ENCODE results near the gene TLK1.
"Not testable (repeated sequence)": the region's sequence is repeated elsewhere in the genome, so short reads cannot be mapped to it uniquely, and the experiment has no call there.

Gene TLK1

DNA sequence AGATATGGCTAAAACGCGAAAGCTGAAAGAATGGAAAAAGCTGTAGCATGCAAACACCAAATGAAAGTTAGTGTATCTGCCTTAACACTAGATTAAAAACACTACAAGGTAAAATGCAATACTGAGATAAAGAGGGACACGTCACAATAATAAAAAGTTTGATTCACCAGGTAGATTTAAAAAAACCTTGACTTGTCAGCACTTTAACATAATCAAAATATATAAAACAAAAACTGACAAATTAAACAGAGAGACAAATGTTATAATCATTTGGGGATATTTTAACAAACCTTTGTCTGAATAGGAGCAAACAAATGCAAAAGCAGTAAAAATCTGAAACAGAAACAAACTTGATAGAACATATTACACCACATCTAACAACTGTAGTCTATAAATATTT, 18.3 kb downstream of the TLK1 start:
- DNase-seq (ENCODE audit: low spot score) = no peak

DNA sequence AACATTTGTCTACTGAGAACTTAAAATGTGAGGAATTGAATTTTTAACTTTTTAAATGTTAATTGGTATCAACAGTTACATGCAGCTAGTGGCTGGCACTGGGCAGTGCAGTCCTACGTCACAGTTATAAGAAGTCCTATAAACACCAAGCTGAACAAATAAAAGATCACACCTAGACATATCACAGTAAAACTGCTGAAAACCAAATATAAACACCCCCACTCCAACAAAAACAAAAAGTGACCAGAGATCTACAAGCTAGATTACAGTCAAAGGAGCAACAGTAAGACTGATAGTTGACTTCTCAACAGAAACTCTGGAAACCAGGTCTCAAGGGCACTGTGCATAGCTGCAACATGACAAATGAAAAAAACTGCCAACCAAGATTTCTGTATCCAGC, 19.4 kb downstream of the TLK1 start:
- no peak for DNase-seq (ENCODE audit: low spot score)

DNA sequence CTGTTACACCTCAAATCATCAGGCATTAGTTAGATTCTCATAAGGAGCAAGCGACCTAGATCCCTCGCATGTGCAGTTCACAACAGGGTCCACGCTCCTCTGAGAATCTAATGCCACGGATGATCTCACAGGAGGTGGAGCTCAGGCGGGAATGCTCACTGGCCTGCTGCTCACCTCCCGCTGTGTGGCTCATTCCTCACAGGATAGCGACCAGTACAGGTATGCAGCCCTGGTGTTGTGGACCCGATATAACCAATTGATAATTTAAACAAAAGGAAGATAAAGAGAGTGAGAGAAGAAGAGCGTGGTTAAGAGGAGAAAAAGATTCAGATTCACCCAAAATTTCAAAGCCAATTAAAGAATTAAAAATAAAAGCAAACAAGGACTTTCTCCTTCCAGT, 20.8 kb downstream of the TLK1 start:
- DNase-seq (ENCODE audit: low spot score) = no peak

DNA sequence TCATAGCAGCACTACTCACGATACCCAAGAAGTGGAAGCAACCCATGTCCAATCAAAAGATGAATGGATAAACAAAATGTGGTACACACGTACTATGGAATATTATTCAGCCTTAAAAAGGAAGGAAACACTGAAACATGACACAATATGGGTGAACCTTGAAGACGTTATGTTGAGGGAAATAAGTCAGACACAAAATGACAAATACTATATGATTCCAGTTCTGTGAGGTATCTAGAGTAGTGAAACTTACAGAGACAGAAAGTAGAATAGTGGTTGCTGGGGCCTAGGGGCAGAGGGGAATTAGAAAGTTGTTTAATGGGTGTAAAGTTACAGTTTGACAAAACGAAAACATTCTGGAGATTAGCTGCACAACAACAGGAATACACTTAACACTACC, 24.7 kb downstream of the TLK1 start:
- no peak for DNase-seq (ENCODE audit: low spot score)

DNA sequence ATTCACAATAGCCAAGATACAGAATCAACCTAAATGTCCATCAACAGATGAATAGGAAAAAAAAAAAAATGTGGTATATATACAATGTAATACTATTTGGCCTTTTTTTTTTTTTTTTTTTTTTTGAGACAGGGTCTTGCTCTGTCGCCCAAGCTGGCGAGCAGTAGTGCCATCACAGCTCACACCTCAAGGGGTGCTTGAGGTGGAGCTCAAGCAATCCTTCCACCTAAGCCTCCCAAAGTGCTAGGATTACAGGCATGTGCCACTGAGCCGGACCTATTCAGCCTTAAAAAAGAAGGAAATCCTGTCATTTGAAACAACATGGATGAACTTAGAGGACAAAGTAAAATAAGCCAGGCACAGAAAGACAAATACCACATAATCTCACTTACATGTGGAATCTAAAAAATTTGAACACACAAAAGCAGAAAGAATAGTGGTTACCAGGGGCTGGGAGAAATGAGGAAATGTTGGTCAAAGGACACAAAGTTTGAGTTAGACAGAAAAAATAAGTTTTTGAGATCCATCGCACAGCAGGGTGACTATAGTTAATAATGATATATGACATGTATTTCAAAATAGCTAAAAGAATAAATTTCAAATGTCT, 26.0 kb downstream of the TLK1 start:
- DNase-seq (ENCODE audit: low spot score) = no peak

DNA sequence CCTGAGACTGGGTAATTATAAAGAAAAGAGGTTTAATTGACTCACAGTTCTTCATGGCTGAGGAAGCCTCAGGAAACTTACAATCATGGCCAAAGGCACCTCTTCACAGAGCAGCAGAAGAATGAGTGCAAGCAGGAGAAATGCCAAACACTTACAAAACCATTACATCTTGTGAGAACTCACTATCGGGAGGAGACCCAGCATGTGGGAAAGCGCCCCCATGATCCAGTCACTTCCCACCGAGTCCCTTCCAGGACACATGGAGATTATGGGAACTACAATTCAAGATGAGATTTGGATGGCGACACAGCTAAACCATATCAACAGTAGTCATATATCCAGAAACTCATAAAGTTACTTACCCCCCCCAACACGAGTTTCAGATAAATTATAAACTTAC, 28.6 kb downstream of the TLK1 start:
- no peak for DNase-seq (ENCODE audit: low spot score)

DNA sequence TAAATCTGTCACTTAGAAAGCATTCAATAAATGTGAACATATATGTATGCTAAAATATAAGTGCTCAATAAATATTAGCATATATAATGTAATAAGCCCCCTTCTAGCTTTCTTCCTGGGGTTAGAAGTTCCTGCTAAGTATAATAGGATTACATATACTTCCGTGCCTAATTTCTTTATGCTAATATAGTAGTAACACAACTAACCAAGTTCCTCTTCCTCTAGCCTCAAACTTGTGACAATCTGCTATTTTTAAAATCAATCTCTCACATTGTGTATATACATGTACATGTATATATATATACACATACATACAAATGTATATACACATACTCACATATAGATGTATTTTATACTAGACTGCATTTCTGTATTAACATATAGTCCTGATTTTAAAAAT, 32.2 kb downstream of the TLK1 start:
- no peak for DNase-seq (ENCODE audit: low spot score)

DNA sequence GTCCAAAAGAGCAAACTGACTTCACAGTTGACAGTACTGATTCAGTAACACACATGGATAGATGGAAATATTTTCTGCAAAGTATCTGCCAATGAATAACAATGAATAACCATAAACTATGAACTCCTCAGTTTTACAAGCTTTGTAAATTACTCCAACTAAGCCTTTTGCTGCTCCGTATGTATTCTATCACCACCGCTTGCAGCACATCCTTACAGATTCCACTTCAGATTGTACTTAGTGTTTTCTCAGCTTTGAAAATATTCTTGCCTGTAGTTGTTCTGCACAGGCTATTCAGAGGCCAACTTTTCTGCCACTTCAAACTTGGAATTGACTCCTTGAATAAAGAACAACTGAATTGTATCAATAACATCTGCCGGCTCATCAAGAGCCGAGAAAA, 36.2 kb downstream of the TLK1 start:
- no peak for DNase-seq (ENCODE audit: low spot score)

DNA sequence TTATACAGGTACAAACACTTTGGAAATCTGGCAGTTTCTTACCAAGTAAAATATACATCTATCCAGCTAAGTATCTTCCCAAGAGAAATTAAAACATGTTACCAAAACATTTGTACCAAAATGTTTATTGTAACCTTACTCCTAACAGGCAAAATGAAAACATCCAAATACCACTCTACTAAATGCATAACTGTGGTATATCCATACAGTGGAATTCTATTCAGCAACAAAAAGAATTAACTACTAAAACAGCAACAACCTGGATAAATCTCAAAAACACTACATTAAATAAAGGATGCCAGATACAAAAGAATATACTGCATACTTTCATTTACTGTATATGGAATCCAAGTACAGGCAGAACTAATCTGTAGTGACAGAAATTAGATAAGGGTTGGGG, 51.1 kb downstream of the TLK1 start:
- no peak for DNase-seq (ENCODE audit: low spot score)

DNA sequence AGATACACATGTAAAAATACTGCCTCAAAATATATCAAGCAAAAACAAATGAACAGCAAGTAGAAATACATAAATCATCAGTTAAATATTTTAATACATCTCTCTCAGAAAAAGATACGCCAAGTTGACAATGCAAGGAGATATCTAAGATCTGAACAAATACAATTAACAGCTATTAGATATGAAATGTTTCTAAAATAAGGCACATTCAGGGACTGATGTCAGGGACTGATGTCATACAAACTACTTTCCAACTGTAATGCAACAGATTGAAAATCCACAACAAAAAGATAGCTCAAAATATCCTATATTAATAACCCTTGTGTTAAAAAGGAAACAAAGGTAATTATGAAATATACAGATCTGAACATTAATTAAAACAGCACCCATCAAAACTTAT, 51.7 kb downstream of the TLK1 start:
- DNase-seq (ENCODE audit: low spot score) = no peak

DNA sequence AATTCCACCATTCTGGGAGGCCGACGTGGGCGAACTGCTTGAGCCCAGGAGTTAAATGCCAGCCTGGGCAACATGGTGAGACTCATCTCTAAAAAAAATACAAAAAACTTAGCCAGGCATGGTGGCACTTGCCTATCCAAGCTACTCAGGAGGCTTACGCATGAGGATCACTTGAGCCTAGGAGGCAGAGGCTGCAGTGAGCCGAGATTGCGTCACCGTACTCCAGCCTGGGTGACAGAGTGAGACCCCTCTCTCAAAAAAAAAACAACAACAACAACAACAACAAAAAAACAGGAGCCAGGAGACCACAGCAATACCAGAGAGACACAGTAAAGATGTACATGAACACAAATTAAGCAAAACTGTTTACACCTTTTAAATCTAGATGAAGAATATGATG, 52.9 kb downstream of the TLK1 start:
- no peak for DNase-seq (ENCODE audit: low spot score)

DNA sequence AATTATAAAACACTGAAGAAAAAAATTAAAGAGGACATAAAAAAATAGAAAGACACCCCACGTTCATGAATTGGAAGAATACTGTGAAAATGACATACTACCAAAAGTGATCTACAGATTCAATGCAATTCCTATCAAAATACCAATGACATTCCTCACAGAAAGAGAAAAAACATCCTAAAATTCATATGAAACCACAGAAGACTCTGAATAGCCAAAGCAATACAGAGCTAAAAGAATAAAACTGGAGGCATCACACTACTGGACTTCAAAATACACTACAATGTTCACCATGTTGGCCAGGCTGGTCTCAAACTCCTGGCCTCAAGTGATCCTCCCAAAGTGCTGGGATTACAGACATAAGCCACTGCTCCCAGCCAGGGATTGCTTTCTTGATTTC, 56.3 kb downstream of the TLK1 start:
- DNase-seq (ENCODE audit: low spot score) = no peak

DNA sequence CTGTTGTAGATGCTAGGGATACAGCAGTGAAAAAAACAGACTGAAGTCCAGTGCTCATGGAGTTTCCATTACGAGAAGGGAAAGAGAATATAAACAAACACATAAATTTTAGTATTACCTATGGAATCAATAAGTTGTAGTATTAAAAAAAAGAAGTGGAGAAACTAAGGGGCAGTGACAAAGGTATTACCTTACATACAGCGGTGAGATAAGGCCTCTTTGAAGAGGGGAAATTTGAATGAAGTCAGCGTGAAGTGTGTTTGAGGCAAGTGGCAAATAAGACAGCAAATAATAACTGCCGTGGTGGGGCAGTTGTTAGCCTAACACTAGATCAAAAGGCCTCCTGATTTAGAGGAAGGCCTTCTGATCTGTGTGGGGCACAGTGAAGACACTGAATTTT, 57.9 kb downstream of the TLK1 start:
- DNase-seq (ENCODE audit: low spot score) = no peak

DNA sequence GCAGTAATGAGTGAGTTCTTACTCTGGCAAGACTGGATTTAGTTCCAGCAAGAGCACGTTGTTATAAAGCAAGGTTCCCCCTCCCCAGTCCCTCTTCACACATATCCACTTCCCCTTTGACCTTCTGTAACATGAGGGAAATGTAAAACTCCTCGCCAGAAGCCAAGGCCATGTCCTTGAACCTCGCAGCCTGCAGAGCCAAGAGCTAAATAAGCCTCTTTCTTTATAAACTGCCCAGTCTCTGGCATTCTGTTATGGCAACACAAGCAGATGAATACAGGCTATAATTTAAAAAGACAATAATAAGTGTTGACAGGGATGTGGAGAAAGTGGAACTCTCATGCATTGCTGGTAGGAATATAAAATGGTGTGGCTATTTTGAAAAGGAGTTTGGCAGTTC, 60.3 kb downstream of the TLK1 start:
- no peak for DNase-seq (ENCODE audit: low spot score)

DNA sequence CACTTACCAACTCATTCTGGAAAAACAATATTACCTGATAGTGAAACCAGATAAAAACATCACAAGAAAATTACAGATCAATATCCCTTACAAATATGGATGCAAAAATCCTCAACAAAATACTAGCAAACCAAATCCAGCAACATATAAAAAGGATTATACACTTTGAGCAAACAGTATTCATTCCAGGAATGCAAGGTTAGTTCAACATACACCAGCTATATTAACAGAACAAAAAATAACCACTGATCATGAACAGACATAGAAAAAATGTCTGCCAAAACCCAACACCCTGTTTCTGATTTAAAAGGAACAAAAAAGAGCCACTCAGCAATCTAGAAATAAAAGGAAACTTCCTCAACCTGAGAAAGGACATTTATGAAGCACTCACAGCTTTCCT, 62.1 kb downstream of the TLK1 start:
- no peak for DNase-seq (ENCODE audit: low spot score)

DNA sequence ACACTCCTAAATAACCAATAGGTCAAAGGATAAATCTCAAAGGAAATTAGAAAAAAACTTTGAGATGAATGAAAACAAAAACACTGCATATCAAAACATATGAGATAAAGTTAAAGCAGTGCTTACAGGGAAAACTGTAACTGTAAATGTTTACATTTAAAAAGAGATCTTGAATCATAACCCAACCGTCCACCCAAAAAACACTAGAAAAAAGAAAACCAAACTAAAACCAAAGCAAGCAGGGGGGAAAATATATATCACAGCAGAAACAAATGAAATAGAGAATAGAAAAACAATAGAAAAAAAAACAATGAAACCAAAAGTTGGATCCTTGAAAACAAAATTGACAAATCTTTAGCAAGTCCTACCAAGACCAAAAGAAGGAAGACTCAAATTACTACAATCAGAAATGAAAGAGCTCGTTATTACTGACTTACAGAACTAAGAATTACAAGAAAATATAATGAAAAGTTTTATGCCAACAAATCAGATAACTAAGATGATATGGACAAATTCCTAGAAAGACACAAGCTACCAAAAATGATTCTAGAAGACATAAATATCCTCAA, 65.6 kb downstream of the TLK1 start:
- no peak for DNase-seq (ENCODE audit: low spot score)

DNA sequence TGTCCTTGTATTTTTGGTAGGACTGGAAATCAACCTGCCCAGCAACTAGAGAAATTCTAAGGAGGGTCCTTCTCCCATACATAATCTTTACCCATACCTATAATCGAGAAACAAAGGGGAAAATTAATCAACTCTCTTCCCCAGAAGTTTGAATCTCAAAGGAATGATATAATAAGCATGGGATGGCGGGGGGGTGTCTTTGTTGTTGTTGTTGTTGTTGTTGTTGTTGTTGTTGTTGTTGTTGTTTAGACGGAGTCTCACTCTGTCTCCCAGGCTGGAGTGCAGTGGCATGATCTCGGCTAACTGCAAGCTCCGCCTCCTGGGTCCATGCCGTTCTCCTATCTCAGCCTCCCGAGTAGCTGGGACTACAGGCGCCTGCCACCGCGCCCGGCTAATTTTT, 69.2 kb downstream of the TLK1 start:
- not testable (repeated sequence) for DNase-seq (ENCODE audit: low spot score)

DNA sequence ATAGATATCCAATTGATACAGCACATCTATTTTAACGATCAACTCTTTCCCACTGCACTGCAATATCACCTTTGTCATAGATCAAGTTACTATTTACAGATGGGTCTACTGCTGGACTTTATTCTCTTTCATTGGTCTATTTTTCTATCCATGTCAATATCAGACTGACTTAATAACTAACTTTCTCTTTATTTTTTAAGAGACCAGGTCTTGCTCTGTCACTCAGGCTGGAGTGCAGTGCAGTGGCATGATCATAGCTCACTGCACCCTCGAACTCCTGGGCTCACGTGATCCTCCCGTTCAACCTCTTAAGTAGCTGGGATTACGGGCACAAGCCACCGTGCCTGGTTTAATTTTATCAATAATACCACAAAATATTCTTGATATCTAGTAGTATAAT, 71.2 kb downstream of the TLK1 start:
- no peak for DNase-seq (ENCODE audit: low spot score)

DNA sequence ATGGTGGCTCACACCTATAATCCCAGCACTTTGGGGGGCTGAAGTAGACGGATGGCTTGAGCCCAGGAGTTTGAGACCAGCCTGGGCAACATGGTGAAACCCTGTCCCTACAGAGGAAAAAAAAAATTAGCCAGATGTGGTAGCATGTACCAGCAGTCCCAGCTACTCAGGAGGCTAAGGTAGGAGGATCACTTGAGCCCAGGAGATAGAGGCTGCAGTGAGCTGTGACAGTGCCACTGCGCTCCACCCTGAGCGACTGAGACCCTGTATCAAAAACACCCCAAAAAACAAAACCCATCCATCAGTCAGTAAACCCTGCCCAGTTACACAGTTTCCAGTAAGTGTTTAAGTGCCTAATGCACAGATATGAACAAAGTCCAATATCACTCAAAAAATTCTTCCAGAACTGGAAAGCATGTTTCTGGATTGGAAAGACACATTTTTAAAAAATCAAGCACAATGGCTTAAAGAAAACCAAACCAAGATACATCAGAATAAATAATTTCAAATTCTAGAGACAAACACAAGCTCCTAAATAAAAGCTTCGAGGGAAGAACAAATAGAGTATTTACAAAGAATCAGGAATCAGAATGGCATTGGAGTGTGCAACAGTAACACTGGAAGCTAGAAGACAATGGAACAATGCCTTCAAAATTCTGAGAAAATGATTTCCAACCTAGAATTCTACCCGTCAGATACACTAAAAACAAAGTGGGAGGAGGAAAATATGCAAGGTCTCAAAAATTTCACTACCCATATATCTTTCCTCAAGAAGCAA, 72.4 kb downstream of the TLK1 start:
- DNase-seq (ENCODE audit: low spot score) = no peak

DNA sequence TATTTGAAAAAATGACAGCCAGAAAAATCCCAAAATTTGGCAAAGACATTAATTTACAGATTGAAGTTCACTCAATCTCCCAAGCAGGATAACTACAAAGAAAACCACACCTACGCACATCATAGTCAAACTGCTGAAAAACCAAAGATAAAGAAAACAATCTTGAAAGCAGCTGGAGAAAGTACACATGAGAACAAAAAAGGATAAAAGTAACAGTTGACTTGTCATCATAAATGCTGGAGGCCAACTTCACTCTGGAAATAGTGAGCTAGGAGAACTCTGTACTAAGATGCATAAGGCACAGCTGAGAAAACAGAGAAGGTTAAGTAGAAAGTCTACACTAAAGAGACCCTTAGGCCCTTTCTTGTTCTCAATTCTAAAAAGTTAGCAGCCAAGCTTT, 73.1 kb downstream of the TLK1 start:
- no peak for DNase-seq (ENCODE audit: low spot score)

DNA sequence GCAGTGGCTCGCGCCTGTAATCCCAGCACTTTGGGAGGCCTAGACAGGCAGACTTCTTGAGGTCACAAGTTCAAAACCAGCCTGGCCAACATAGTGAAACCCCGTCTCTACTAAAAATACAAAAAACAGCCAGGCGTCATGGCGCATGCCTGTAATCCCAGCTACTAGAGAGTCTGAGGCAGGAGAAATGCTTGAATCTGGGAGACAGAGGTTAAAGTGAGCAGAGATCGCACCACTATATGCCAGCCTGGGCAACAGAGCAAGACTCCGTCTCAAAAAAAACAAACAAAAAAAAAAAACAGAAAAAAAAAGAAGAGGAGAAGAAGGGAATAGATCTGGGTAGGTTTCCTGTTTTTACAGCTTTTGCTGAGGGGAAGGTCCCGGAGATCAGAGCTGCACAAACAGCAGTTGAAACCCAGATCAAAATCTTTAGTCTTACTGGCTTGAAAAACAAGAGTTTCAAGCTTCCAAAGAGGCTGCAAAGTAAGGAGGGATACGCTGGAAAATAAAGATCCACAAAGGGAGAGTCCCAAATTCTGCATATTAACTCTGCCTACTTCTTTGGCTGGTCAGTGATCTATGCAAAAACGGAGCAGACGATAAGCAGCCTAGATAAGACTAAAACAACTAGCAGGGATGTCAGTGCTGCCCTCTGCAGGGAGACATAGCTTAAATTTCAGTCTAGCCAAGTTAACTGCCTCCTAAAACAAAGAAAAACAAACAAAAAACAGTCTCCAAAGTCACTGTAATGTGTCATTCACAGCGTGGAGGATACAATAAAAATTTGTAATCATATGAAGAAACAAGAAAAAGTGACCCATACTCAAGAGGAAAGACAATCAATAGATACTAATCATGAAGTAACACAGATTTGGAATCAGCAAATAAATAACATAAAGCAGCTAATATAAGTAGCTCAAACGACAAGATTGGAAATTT, 74.1 kb downstream of the TLK1 start:
- DNase-seq (ENCODE audit: low spot score) = peak; percentile 10

DNA sequence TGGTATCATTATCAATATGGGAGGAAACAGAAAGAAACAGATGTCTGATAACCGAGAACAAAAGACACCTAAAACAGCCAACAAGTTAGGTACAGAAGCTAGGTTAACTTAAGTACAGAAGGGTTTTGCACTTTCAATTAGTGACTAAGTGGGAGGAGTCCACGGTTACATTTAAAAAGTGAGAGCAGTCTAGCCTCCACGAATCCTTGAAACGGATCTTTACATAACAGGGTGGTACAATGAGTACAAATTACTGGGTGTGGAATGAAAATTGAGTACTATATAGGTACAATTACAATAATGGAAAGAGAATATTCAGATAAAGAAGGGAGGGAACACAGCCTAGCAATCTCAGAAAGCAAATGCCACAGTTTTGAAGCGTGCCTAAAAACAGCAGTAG, 76.6 kb downstream of the TLK1 start:
- DNase-seq (ENCODE audit: low spot score) = no peak

DNA sequence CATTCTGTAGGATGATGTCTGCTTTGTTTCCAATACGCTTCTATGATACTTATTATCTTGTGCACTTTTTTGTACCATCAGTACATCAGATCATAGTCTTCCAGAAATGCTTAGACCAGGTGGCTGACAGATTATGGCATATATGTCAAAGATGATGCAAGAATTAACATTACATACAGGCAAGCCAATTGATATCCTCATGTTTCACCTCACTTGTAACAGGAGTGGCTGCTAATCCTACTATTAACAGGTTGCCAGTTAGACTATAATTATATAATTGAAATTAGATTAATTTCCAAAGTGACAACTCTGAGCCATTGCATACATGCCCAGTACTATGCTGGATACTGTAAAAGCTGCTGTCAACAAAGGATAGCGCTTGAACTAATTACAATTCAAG, 77.2 kb downstream of the TLK1 start:
- no peak for DNase-seq (ENCODE audit: low spot score)
